NCI-H2081 treated with DMSO at 0.1 percent for 48 hours (cell line): ENCODE measurements around the gene HNF1A.

Experiments
- DNase-seq: peaks from one replicate; lab custom pipeline; 2025; lab: John Stamatoyannopoulos, UW

HNF1A gene

DNA sequence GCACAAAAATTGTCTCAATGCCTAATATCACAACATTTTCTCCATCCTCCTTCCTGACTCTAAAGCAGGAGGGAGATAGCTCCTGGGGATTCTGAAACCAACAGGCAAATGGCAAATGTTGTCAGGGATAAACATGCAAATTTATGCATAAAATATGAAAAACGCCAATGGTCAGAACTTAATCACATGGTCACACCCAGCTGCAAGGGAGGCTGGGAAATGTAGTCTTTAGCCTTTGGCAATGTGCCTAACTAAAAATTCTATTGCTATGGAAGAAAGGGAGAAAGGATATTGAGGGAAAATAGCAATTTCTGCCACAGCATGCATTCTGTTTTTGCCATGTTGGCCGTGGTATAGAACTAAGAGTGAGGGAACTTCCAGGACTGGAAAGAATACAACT is 72.4 kb downstream of the HNF1A start:
- DNase-seq: no peak
